Naive thymus-derived CD4-positive, alpha-beta T cell (primary cell): Measurements from ENCODE around the gene AIDA. TPM values are rescaled to one million over a fixed set of nuclear protein-coding genes. Genes with fewer than 3 reads are reported as not detected.

Source experiments
- ATAC-seq: fragments of 150-1000 bp; cut with Tn5 transposase; 2 replicates; pipeline ENCODE4 v1.10.0; 2021; ENCODE audit warnings: mild to moderate bottlenecking, moderate library complexity
- CTCF ChIA-PET: fragments of 350-600 bp; sonication (Branson Sonifier 250); formaldehyde crosslinking; loops from one replicate; lab custom pipeline; 2021; ENCODE audit warnings: antibody characterized with exemption; lab: Charles Lee
- POLR2A ChIA-PET: fragments of 350-600 bp; sonication (Branson Sonifier 250); formaldehyde crosslinking; loops from one replicate; lab custom pipeline; 2021; ENCODE audit warnings: antibody characterized with exemption, inconsistent platforms; lab: Charles Lee
- DNase-seq, 9 donors: peaks; one replicate each; pipeline versions ENCODE4 v3.0.0 to v3.0.0-alpha.2; 2020 to 2022; ENCODE audit warnings: mixed read lengths in 1 of 9
- H3K27ac ChIP-seq: one replicate; pipeline ENCODE4 v1.7.0; 2013; ENCODE audit warnings: mild to moderate bottlenecking, low read depth, low read length, moderate library complexity
- H3K27me3 ChIP-seq, 2 donors: one replicate each; pipeline ENCODE4 v1.7.0; 2013; ENCODE audit warnings: low read length in 2 of 2, mild to moderate bottlenecking in 2 of 2, moderate library complexity in 2 of 2; ENCODE audit not compliant: control insufficient read depth in 2 of 2, insufficient read depth in 2 of 2
- H3K36me3 ChIP-seq, 3 experiments: 1 replicate in 2 of 3; 2 replicates in 1 of 3; pipeline ENCODE4 v1.7.0; 2013; ENCODE audit warnings: low read length in 3 of 3, mild to moderate bottlenecking in 3 of 3, moderate library complexity in 1 of 3; ENCODE audit not compliant: insufficient read depth in 3 of 3, control insufficient read depth in 2 of 3
- H3K4me1 ChIP-seq, 2 donors: one replicate each; pipeline ENCODE4 v1.7.0; 2013; ENCODE audit warnings: low read length in 2 of 2, mild to moderate bottlenecking in 2 of 2, moderate library complexity in 1 of 2; ENCODE audit not compliant: control insufficient read depth in 2 of 2, insufficient read depth in 2 of 2
- H3K4me3 ChIP-seq: 2 replicates; pipeline ENCODE4 v1.7.0; 2013; ENCODE audit warnings: mild to moderate bottlenecking, low read length
- H3K9me3 ChIP-seq, 3 experiments: 1 replicate in 2 of 3; 2 replicates in 1 of 3; pipeline ENCODE4 v1.7.0; 2013; ENCODE audit warnings: low read length in 3 of 3; ENCODE audit not compliant: control insufficient read depth in 2 of 3
- H3K27ac Mint-ChIP-seq, 9 donors: one replicate each; pipeline ENCODE4 v1.8.0; 2020 to 2022; ENCODE audit warnings: mixed read lengths in 9 of 9, mild to moderate bottlenecking in 8 of 9, moderate library complexity in 5 of 9, inconsistent platforms in 2 of 9
- H3K27me3 Mint-ChIP-seq, 5 donors: one replicate each; pipeline ENCODE4 v1.8.0; 2021 to 2022; ENCODE audit warnings: mixed read lengths in 5 of 5, mild to moderate bottlenecking in 1 of 5
- H3K36me3 Mint-ChIP-seq, 5 donors: one replicate each; pipeline ENCODE4 v1.8.0; 2020 to 2022; ENCODE audit warnings: mixed read lengths in 5 of 5, mild to moderate bottlenecking in 3 of 5, inconsistent platforms in 1 of 5
- H3K4me1 Mint-ChIP-seq, 7 donors: one replicate each; pipeline ENCODE4 v1.8.0; 2020 to 2022; ENCODE audit warnings: mixed read lengths in 7 of 7, mild to moderate bottlenecking in 3 of 7, inconsistent platforms in 1 of 7
- H3K4me3 Mint-ChIP-seq, 10 donors: one replicate each; pipeline ENCODE4 v1.8.0; 2020 to 2022; ENCODE audit warnings: mild to moderate bottlenecking in 10 of 10, mixed read lengths in 10 of 10, moderate library complexity in 6 of 10, inconsistent platforms in 2 of 10
- H3K9me3 Mint-ChIP-seq, 11 donors: one replicate each; pipeline ENCODE4 v1.8.0; 2020 to 2022; ENCODE audit warnings: mixed read lengths in 11 of 11, mild to moderate bottlenecking in 4 of 11, inconsistent platforms in 1 of 11, moderate library complexity in 1 of 11
- intact Hi-C, 2 donors: fragments of 100-400 bp; cut with micrococcal nuclease; formaldehyde crosslinking; loops; one replicate each; pipeline ENCODE4 v1.15.1; 2023
- polyA plus RNA-seq, 2 donors: library from polyadenylated mRNA; unstranded; fragments of 300-500 nt; fragmentation: Illumina TruSeq; gene quantifications; one replicate each; pipeline ENCODE4 v1.2.3, GENCODE V29; 2021
- total RNA-seq, 6 experiments: library from RNA in 5 of 6; stranded (reverse) in 5 of 6; gene quantifications; 1 replicate in 5 of 6; 2 replicates in 1 of 6; pipeline ENCODE4 v1.2.3 and lab custom pipeline; 2021 to 2026

AIDA gene, protein sequence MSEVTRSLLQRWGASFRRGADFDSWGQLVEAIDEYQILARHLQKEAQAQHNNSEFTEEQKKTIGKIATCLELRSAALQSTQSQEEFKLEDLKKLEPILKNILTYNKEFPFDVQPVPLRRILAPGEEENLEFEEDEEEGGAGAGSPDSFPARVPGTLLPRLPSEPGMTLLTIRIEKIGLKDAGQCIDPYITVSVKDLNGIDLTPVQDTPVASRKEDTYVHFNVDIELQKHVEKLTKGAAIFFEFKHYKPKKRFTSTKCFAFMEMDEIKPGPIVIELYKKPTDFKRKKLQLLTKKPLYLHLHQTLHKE
- total RNA-seq (10 to 100 TPM; 32.4 to 63.3 (median 53.2) TPM), polyA plus RNA-seq (10 to 100 TPM; 22.2 to 31.0 TPM), total RNA-seq (lab: John Stamatoyannopoulos, UW) (19.2 reads per million, percentile 49 among the genes with 10 or more reads in this experiment)

DNA sequence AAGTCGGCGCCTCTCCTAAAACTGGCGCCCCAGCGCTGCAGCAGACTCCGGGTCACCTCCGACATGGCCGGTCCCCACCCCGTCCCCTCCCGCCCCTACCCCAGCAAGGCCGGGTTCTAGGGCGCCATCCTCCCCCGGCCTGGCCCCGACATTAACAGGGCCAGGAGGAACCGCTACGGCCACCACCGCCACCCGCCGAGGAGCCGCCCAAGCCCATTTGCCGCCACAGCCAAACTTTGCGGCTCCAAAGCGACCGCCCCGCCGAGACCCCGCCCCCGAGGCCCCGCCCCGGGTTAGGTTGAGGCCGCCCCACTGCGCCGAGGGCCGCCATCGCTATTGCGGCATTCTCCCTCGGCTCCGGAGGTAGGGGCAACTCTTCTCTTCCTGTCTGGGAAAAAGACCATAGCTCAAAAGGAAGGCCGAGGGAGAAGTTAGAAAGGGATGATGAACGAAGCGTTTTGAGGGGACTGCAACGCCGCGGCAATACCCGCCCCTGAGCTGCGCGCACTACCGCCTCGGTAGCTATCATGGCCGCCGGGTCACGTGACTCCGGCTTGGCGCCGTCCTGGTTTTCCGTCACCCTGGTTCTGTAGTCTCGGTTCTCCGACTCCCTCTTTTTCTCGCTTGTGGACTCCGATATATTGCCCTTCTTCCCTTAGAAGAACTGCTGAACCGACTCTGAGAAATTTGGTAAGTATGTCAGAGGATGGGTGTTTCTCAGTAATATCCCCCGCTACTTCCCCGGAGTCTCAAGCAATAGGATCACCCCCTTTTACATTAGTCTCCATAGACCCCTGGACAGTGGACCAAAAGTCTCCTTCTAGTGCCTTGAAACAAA is at the start of gene AIDA, which contains the start of gene BROX:
Gene AIDA (minus strand): TSS at position 239 of the 838 bp plus-strand sequence. CDS start 174 bp downstream, at position 65.
Gene BROX (plus strand): TSS at position 312 of the 838 bp plus-strand sequence. CDS start 3,136 bp downstream, outside the sequence.
- peak; percentile 90 to 99 (median 96) for DNase-seq
- peaks cover 0 to 26% (median 5%) of the 10 kb centered on the region in 3 experiments for H3K36me3 ChIP-seq
- ChIA-PET CTCF (interaction anchor here (0.5 to 1.9 kb wide), 10 partner anchors 9 to 377 kb away, joined by 3 to 6 read pairs (median 4); no protein-coding TSS in a partner anchor), POLR2A (interaction anchor here (0.5 to 2.5 kb wide), 40 partner anchors 9 to 1722 kb away, joined by 3 to 45 read pairs (median 4); partner anchors contain the start of genes DUSP10, FBXO28, NVL and TAF1A)
- peak; percentile 88 for ATAC-seq
- Mint-ChIP-seq H3K27ac (peak within 1 kb of the TSS; percentile 97 to 100 (median 99)), H3K4me3 (peak within 1 kb of the TSS; percentile 92 to 100 (median 99)), H3K9me3 (peaks cover 0 to 4% (median 0%) of the 10 kb centered on the region in 11 donors), H3K4me1 (peaks cover 35 to 67% (median 59%) of the 10 kb centered on the region in 7 donors), H3K27me3 (peaks cover 0 to 2% (median 0%) of the 10 kb centered on the region in 5 donors), H3K36me3 (peaks cover 7 to 34% (median 14%) of the 10 kb centered on the region in 5 donors)
- intact Hi-C loops = loop anchor here (1.0 to 10.0 kb wide), 25 partner anchors 9 to 1910 kb away; partner anchors contain the start of genes CNIH4 (in 2 of the 2), DEGS1 (in 2 of the 2), DISP1 (in 2 of the 2) and TAF1A (in 2 of the 2)
- H3K27ac ChIP-seq = peak within 1 kb of the TSS; percentile 100
- H3K27me3 ChIP-seq = no peaks in the 10 kb centered on the region
- no peaks in the 10 kb centered on the region for H3K9me3 ChIP-seq
- peak within 1 kb of the TSS; percentile 99 for H3K4me3 ChIP-seq
- peaks cover 11 to 21% of the 10 kb centered on the region in 2 donors for H3K4me1 ChIP-seq

DNA sequence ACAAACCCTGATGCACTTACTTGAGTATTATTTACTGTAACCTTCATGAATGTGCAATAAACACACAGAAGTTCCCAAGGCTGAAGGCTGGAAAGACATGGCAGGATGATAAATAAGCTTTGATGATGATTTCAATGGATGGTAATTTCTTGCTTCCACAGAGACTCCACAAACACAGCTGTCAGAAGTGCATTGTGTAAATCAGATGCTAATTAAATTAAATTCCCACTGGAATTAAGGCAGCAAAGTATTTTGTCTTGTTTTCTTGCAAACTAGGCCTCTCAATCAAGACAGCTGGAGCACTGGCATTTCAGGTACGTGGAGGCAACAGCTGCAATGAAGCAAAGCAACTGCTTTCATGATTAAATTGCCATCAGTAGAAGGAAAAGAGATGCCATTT is 48.8 kb upstream of the AIDA start:
- H3K4me3 ChIP-seq = no peak overlapping the region
- peaks cover 0 to 9% (median 0%) of the 10 kb centered on the region in 5 donors for H3K36me3 Mint-ChIP-seq
- no peak overlapping the region for H3K27ac Mint-ChIP-seq
- peaks cover 2 to 13% (median 5%) of the 10 kb centered on the region in 11 donors for H3K9me3 Mint-ChIP-seq
- H3K4me1 ChIP-seq = no peaks in the 10 kb centered on the region
- intact Hi-C loops = no loop called here
- H3K36me3 ChIP-seq = no peaks in the 10 kb centered on the region
- H3K4me3 Mint-ChIP-seq = no peak overlapping the region
- no peaks in the 10 kb centered on the region for H3K27me3 ChIP-seq
- ATAC-seq (no peak), DNase-seq (no peak)
- no peaks in the 10 kb centered on the region for H3K9me3 ChIP-seq
- no peak overlapping the region for H3K27ac ChIP-seq
- H3K4me1 Mint-ChIP-seq = no peaks in the 10 kb centered on the region
- CTCF ChIA-PET = no interaction called here
- peaks cover 5 to 18% (median 15%) of the 10 kb centered on the region in 5 donors for H3K27me3 Mint-ChIP-seq
- POLR2A ChIA-PET = no interaction called here

- H3K27me3 Mint-ChIP-seq = peaks cover 7 to 18% (median 15%) of the 10 kb centered on the region in 5 donors
- ATAC-seq = no peak
These were observed 47.3 kb upstream of the AIDA start for GRCh38 chr1:222759451-222760035.

DNA sequence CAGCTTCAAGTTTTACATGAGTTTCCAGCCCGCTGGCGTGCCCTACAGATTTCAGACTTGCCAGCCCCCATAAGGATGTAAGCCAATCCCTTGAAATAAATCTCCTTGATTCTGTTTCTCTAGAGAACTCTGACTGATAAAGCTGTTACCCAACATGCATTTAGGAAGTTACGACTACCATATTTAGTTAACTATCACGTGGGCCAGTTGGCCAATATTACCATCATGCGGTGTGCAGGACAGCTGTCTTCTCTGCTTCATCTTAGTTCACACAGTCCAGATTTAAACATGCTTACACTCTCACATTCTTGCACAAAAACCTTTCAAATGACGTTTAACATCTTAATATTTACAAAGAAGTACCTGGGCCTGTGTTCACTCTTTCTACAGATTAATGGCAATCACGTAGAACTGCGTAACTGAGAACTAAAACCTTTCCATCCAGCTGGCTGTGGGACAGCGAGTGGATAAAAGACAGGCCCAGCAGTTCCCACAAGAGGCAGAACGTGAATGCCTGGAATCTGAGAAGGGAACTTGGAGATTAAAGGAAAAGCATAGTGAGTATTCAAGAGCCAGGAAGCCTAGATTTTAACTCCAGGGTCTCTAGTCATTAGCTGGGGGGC is 45.5 kb upstream of the AIDA start:
- Mint-ChIP-seq H3K9me3 (peaks cover 0 to 5% (median 2%) of the 10 kb centered on the region in 11 donors), H3K4me1 (no peaks in the 10 kb centered on the region), H3K36me3 (no peaks in the 10 kb centered on the region), H3K4me3 (no peak overlapping the region), H3K27ac (no peak overlapping the region), H3K27me3 (peaks cover 4 to 15% (median 13%) of the 10 kb centered on the region in 5 donors)
- ChIA-PET CTCF (interaction anchor here (1.0 kb wide), 1 partner anchor 365 kb away, joined by 3 read pairs; no protein-coding TSS in a partner anchor), POLR2A (no interaction called here)
- H3K9me3 ChIP-seq = no peaks in the 10 kb centered on the region
- no peak overlapping the region for H3K27ac ChIP-seq
- intact Hi-C loops = no loop called here
- no peak overlapping the region for H3K4me3 ChIP-seq
- no peaks in the 10 kb centered on the region for H3K36me3 ChIP-seq
- no peak for ATAC-seq
- H3K27me3 ChIP-seq = no peaks in the 10 kb centered on the region
- no peaks in the 10 kb centered on the region for H3K4me1 ChIP-seq
- no peak for DNase-seq

More at GRCh38 chr1:222759451-222760035, 47.3 kb upstream of the AIDA start:
- POLR2A ChIA-PET = no interaction called here
- intact Hi-C loops = no loop called here
- no peaks in the 10 kb centered on the region for H3K36me3 ChIP-seq
- H3K4me1 Mint-ChIP-seq = no peaks in the 10 kb centered on the region
- no peak overlapping the region for H3K4me3 Mint-ChIP-seq
- no peaks in the 10 kb centered on the region for H3K4me1 ChIP-seq
- CTCF ChIA-PET = no interaction called here
- no peak overlapping the region for H3K27ac Mint-ChIP-seq
- DNase-seq = no peak
- peaks cover 2 to 7% (median 4%) of the 10 kb centered on the region in 11 donors for H3K9me3 Mint-ChIP-seq
- H3K27ac ChIP-seq = no peak overlapping the region
- H3K9me3 ChIP-seq = no peaks in the 10 kb centered on the region
- H3K4me3 ChIP-seq = no peak overlapping the region
- H3K36me3 Mint-ChIP-seq = peaks cover 0 to 3% (median 0%) of the 10 kb centered on the region in 5 donors
- no peaks in the 10 kb centered on the region for H3K27me3 ChIP-seq

- ChIA-PET POLR2A (no interaction called here), CTCF (no interaction called here)
- intact Hi-C loops = no loop called here
- no peaks in the 10 kb centered on the region for H3K27me3 ChIP-seq
- no peaks in the 10 kb centered on the region for H3K36me3 ChIP-seq
- Mint-ChIP-seq H3K9me3 (no peaks in the 10 kb centered on the region), H3K4me1 (no peaks in the 10 kb centered on the region), H3K4me3 (no peak overlapping the region), H3K36me3 (no peaks in the 10 kb centered on the region), H3K27me3 (peaks cover 0 to 10% (median 3%) of the 10 kb centered on the region in 5 donors), H3K27ac (no peak overlapping the region)
- no peak overlapping the region for H3K4me3 ChIP-seq
- no peak overlapping the region for H3K27ac ChIP-seq
- H3K4me1 ChIP-seq = no peaks in the 10 kb centered on the region
- ATAC-seq (peak; percentile 37), DNase-seq (no peak)
- no peaks in the 10 kb centered on the region for H3K9me3 ChIP-seq
These were observed 42.3 kb upstream of the AIDA start for GRCh38 chr1:222754366-222755139.
